CD4-positive, alpha-beta T cell (primary cell): ENCODE data around the gene COL5A1. TPM values are rescaled to one million over a fixed set of nuclear protein-coding genes. Genes with fewer than 3 reads are reported as not detected.

Experiments
- ATAC-seq: fragments of 200-7000 bp; cut with Tn5 transposase; one replicate; pipeline ENCODE4 v1.10.0; 2022; ENCODE audit warnings: mild to moderate bottlenecking; ENCODE audit not compliant: poor library complexity
- CTCF ChIA-PET: fragments of 350-600 bp; sonication (Branson Sonifier 250); formaldehyde crosslinking; loops from one replicate; lab custom pipeline; 2021; ENCODE audit warnings: antibody characterized with exemption, inconsistent platforms; lab: Charles Lee
- POLR2A ChIA-PET: fragments of 350-600 bp; sonication (Branson Sonifier 250); formaldehyde crosslinking; loops from one replicate; lab custom pipeline; 2021; ENCODE audit warnings: antibody characterized with exemption, inconsistent platforms; lab: Charles Lee
- DNase-seq, 14 experiments: peaks; one replicate each; pipeline ENCODE4 v3.0.0-alpha.2; 2013 to 2020; ENCODE audit warnings: mixed read lengths in 2 of 14
- H3K27ac ChIP-seq, 2 donors: one replicate each; pipeline versions ENCODE4 v1.5.1 to v1.7.0; 2013; ENCODE audit warnings: low read length in 2 of 2, low read depth in 1 of 2, mild to moderate bottlenecking in 1 of 2
- H3K27me3 ChIP-seq, 2 experiments: 1 replicate in 1 of 2; 2 replicates in 1 of 2; pipeline versions ENCODE4 v1.6.1 to v1.7.0; 2013; ENCODE audit warnings: low read length in 2 of 2, control low read depth in 1 of 2, mild to moderate bottlenecking in 1 of 2, moderate library complexity in 1 of 2; ENCODE audit not compliant: insufficient read depth in 2 of 2, control insufficient read depth in 1 of 2
- H3K36me3 ChIP-seq: one replicate; pipeline ENCODE4 v1.6.1; 2013; ENCODE audit warnings: low read length, control low read depth; ENCODE audit not compliant: insufficient read depth
- H3K4me1 ChIP-seq: one replicate; pipeline ENCODE4 v1.6.1; 2013; ENCODE audit warnings: low read length, control low read depth; ENCODE audit not compliant: insufficient read depth
- H3K4me3 ChIP-seq: one replicate; pipeline ENCODE4 v1.5.1; 2013; ENCODE audit warnings: mild to moderate bottlenecking, low read length, moderate library complexity
- H3K9me3 ChIP-seq, 2 experiments: 1 replicate in 1 of 2; 2 replicates in 1 of 2; pipeline versions ENCODE4 v1.6.1 to v1.7.0; 2013; ENCODE audit warnings: low read length in 2 of 2, mild to moderate bottlenecking in 2 of 2, control low read depth in 1 of 2, moderate library complexity in 1 of 2; ENCODE audit not compliant: control insufficient read depth in 1 of 2, insufficient read depth in 1 of 2
- H3K27ac Mint-ChIP-seq: one replicate; pipeline ENCODE4 v1.8.0; 2020; ENCODE audit warnings: mixed read lengths
- H3K27me3 Mint-ChIP-seq: one replicate; pipeline ENCODE4 v1.8.0; 2021; ENCODE audit warnings: mixed read lengths
- H3K36me3 Mint-ChIP-seq: one replicate; pipeline ENCODE4 v1.8.0; 2021; ENCODE audit warnings: low read depth, mixed read lengths
- H3K4me1 Mint-ChIP-seq: one replicate; pipeline ENCODE4 v1.8.0; 2021; ENCODE audit warnings: low read depth, mixed read lengths
- H3K4me3 Mint-ChIP-seq: one replicate; pipeline ENCODE4 v1.8.0; 2020; ENCODE audit warnings: mild to moderate bottlenecking, mixed read lengths
- H3K9me3 Mint-ChIP-seq: one replicate; pipeline ENCODE4 v1.8.0; 2020; ENCODE audit warnings: mixed read lengths
- intact Hi-C, 2 experiments: fragments of 100-400 bp; cut with DNase I in 1 of 2; cut with micrococcal nuclease in 1 of 2; formaldehyde crosslinking; loops; one replicate each; pipeline versions ENCODE4 v1.15.1 to v1.9.0; 2023 to 2025; cut with DNase I, micrococcal nuclease
- total RNA-seq, 174 experiments: library from RNA in 2 of 174; stranded (reverse) in 2 of 174; gene quantifications; one replicate each; pipeline ENCODE4 v1.2.3 and lab custom pipeline; 2021 to 2026
- TF ChIP-seq, protein P1 (sequence below): fragments of 200-600 bp; IDR thresholded peaks from one replicate; pipeline ENCODE4 v1.8.0; 2022; ENCODE audit warnings: antibody characterized with exemption, mild to moderate bottlenecking

Gene COL5A1
- total RNA-seq, 2 experiments from 2014 or later, result 0.41 to 0.50 TPM

DNA sequence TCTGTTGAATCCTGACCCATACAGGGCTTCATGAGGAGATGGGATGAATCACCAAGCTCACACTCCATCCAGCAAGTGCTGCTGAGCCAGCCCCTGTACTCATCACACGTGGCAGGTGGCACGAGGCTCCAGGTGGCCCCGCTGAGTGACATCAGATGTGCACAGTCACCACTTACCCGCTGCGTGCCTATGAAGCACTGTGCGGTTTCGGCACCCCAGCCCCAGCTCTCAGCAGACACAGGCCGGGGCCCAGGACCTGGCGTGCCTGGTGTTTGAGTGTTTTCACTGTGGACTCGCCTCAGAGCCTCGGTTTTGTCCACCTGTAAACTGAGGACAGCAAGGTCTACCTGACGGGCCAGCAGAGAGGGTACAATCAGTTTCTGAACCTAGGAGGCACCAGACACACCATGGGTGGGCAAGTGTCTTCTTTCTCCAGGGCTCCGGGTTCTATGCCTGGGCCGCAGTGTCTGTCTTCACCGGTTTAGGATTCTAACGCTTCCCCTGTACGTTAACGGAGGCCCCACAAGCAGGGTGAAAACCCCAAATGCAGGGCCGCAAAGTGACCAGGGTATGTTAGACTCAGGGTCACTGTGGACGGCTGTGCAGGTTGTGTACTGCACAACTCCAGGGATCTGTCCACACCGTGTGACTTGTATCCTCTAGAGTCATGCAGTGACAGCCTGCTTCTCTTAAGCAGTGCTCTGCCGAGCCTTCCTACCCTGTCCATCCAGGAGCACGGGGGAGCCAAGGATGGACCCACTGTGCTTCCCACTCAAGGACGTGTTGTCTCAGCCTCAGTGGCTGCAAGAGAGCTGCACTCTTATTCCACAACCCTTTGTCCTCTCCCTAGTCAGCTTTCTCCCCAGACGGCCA is 44.3 kb upstream of the COL5A1 start:
- Mint-ChIP-seq H3K9me3 (no peaks in the 10 kb centered on the region), H3K27me3 (peaks cover 5% of the 10 kb centered on the region), H3K4me1 (no peaks in the 10 kb centered on the region), H3K27ac (no peak overlapping the region), H3K36me3 (no peaks in the 10 kb centered on the region), H3K4me3 (no peak overlapping the region)
- intact Hi-C loops, result no loop called here
- Histone ChIP-seq H3K4me3 (no peak overlapping the region), H3K4me1 (no peaks in the 10 kb centered on the region), H3K27ac (no peak overlapping the region), H3K9me3 (peaks cover 0 to 16% of the 10 kb centered on the region in 2 experiments), H3K36me3 (no peaks in the 10 kb centered on the region), H3K27me3 (peaks cover 0 to 8% of the 10 kb centered on the region in 2 experiments)
- POLR2A ChIA-PET, result no interaction called here
- ATAC-seq, result no peak
- TF ChIP-seq, protein P1, sequence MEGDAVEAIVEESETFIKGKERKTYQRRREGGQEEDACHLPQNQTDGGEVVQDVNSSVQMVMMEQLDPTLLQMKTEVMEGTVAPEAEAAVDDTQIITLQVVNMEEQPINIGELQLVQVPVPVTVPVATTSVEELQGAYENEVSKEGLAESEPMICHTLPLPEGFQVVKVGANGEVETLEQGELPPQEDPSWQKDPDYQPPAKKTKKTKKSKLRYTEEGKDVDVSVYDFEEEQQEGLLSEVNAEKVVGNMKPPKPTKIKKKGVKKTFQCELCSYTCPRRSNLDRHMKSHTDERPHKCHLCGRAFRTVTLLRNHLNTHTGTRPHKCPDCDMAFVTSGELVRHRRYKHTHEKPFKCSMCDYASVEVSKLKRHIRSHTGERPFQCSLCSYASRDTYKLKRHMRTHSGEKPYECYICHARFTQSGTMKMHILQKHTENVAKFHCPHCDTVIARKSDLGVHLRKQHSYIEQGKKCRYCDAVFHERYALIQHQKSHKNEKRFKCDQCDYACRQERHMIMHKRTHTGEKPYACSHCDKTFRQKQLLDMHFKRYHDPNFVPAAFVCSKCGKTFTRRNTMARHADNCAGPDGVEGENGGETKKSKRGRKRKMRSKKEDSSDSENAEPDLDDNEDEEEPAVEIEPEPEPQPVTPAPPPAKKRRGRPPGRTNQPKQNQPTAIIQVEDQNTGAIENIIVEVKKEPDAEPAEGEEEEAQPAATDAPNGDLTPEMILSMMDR, result no peak
- CTCF ChIA-PET, result no interaction called here
- DNase-seq, result peak in 1 of 14 experiments; percentile 22

DNA sequence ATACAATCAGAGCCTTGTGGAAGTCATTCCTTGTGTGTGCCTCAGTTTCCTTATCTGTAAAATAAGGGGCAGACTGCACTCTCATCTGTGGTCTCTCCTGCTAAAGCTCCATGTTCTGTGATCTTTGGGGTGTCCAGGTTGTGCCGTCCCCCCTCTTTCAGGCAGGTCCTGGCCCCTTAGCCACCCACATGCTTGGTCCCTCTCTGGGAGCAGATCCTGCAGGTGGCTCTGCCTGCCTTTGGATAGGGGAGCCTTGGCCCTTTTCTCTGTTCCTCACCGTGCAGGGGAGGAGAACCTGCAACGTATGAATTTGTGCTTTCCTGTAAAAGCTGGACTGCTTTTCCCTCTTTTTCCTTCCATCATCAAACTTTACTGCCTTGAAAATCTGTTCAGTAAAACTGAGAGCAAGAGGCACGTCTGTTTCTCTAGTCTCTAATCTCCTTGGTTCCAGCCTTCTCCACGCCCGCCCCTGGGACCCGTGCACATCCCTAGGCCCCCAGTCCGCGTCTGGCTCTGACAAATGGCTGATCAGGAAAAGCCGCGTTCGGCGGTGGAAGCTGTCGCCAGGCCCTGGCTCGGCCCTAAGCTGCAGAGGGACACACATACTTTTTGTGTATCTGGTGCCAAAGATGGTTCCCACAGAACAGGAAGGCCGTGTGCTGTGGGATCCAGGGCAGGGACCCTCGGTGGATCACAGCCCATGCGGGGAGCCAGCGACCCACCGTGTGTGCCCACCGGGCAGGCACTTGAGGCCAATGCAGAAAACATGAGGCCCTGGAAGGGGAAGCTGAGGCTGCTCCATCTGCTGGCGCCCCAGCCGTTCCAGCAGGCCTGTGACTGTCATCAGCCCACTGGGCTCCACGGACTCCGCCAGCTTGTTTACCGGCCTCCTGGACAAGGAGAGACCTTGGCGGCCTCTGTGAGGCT is 43.4 kb upstream of the COL5A1 start:
- no peak overlapping the region for H3K4me3 Mint-ChIP-seq
- no peaks in the 10 kb centered on the region for H3K36me3 Mint-ChIP-seq
- no peak overlapping the region for H3K27ac ChIP-seq
- no peaks in the 10 kb centered on the region for H3K9me3 Mint-ChIP-seq
- TF ChIP-seq, protein P1, result no peak
- peak in 1 of 14 experiments; percentile 27 for DNase-seq
- intact Hi-C loops, result no loop called here
- peaks cover 8% of the 10 kb centered on the region for H3K27me3 Mint-ChIP-seq
- H3K27ac Mint-ChIP-seq, result no peak overlapping the region
- peaks cover 0 to 16% of the 10 kb centered on the region in 2 experiments for H3K9me3 ChIP-seq
- H3K36me3 ChIP-seq, result no peaks in the 10 kb centered on the region
- POLR2A ChIA-PET, result no interaction called here
- H3K4me1 Mint-ChIP-seq, result no peaks in the 10 kb centered on the region
- H3K4me3 ChIP-seq, result no peak overlapping the region
- CTCF ChIA-PET, result no interaction called here
- no peaks in the 10 kb centered on the region for H3K4me1 ChIP-seq
- H3K27me3 ChIP-seq, result peaks cover 0 to 10% of the 10 kb centered on the region in 2 experiments
- ATAC-seq, result no peak

DNA sequence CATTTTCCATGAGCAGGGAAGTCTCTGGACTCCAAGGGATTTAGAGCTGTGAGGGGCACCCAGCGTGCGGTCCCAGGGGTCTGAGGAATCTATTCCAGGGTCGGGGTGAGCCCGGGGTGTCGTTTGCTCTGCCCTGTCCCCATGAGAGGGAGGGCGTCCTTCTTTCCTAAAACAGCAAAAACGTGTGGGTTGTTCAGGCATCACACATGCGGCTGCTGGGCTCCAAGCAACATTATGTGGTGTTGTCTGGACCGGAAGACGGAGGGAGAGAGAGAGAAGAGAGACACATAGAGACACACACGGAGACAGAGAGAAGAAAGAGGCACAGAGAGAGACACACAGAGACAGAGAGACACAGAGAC is 42.7 kb upstream of the COL5A1 start:
- peaks cover 8% of the 10 kb centered on the region for H3K27me3 Mint-ChIP-seq
- Histone ChIP-seq H3K4me1 (no peaks in the 10 kb centered on the region), H3K36me3 (no peaks in the 10 kb centered on the region), H3K9me3 (peaks cover 0 to 16% of the 10 kb centered on the region in 2 experiments), H3K27ac (no peak overlapping the region), H3K27me3 (peaks cover 0 to 13% of the 10 kb centered on the region in 2 experiments), H3K4me3 (no peak overlapping the region)
- no peak for DNase-seq
- no peaks in the 10 kb centered on the region for H3K9me3 Mint-ChIP-seq
- no peak for ATAC-seq
- ChIA-PET POLR2A (no interaction called here), CTCF (no interaction called here)
- H3K4me3 Mint-ChIP-seq, result no peak overlapping the region
- H3K36me3 Mint-ChIP-seq, result no peaks in the 10 kb centered on the region
- H3K27ac Mint-ChIP-seq, result no peak overlapping the region
- TF ChIP-seq, protein P1, result no peak
- H3K4me1 Mint-ChIP-seq, result no peaks in the 10 kb centered on the region
- intact Hi-C loops, result no loop called here
